Lung (tissue), 12 donors: ENCODE results near the gene EVC2. TPM values are rescaled to one million over a fixed set of nuclear protein-coding genes. Genes with fewer than 3 reads are reported as not detected.

Experiments
- ATAC-seq: fragments of 200-7000 bp; cut with Tn5 transposase; one replicate; pipeline ENCODE4 v1.9.1; 2020; ENCODE audit warnings: moderate number of reproducible peaks; ENCODE audit not compliant: insufficient read depth, low FRiP score
- DNase-seq, 3 donors: peaks; one replicate each; pipeline ENCODE4 v3.0.0-alpha.2; 2013 to 2017
- H3K27ac ChIP-seq, 2 donors: one replicate each; pipeline ENCODE4 v1.5.1; 2013; ENCODE audit warnings: mild to moderate bottlenecking in 2 of 2, moderate library complexity in 2 of 2, control low read depth in 1 of 2, inconsistent platforms in 1 of 2, low read depth in 1 of 2, low read length in 1 of 2
- H3K27me3 ChIP-seq, 3 donors: one replicate each; pipeline ENCODE4 v1.5.1; 2013; ENCODE audit warnings: low read length in 2 of 3; ENCODE audit not compliant: control insufficient read depth in 3 of 3, insufficient read depth in 3 of 3
- H3K36me3 ChIP-seq, 4 donors: one replicate each; pipeline ENCODE4 v1.5.1; 2013; ENCODE audit warnings: low read length in 4 of 4, mild to moderate bottlenecking in 1 of 4, moderate library complexity in 1 of 4; ENCODE audit not compliant: control insufficient read depth in 4 of 4, insufficient read depth in 4 of 4
- H3K4me1 ChIP-seq, 5 donors: one replicate each; pipeline ENCODE4 v1.5.1; 2013; ENCODE audit warnings: low read length in 5 of 5, mild to moderate bottlenecking in 2 of 5, moderate library complexity in 1 of 5; ENCODE audit not compliant: control insufficient read depth in 5 of 5, insufficient read depth in 5 of 5
- H3K4me3 ChIP-seq: one replicate; pipeline ENCODE4 v1.5.1; 2013; ENCODE audit warnings: mild to moderate bottlenecking, control low read depth, moderate library complexity
- H3K9ac ChIP-seq, 2 donors: one replicate each; pipeline ENCODE4 v1.5.1; 2013; ENCODE audit warnings: low read length in 2 of 2, control low read depth in 1 of 2; ENCODE audit not compliant: insufficient read depth in 1 of 2
- H3K9me3 ChIP-seq, 4 donors: one replicate each; pipeline ENCODE4 v1.5.1; 2013; ENCODE audit warnings: low read length in 3 of 4, mild to moderate bottlenecking in 1 of 4, moderate library complexity in 1 of 4; ENCODE audit not compliant: control insufficient read depth in 4 of 4, insufficient read depth in 3 of 4
- CTCF ChIP-seq: IDR thresholded peaks from 2 replicates; pipeline ENCODE4 v1.5.1; 2012; ENCODE audit warnings: mild to moderate bottlenecking; ENCODE audit errors: control extremely low read depth, extremely low read depth
- WGBS, 2 donors: extraction: QIAGEN DNeasy Blood & Tissue Kit; methylation state at CpG; one replicate each; pipeline ENCODE4 v1.1.7; 2013; 5-methylcytosine and 5-hydroxymethylcytosine counted together
- polyA plus RNA-seq, 2 donors: library from polyadenylated mRNA; stranded (reverse); fragments of 200-250 nt; gene quantifications; one replicate each; pipeline ENCODE4 v1.2.1, GENCODE V29; 2013
- total RNA-seq, 2 donors: library from RNA; depleted of rRNA in 1 of 2; stranded (reverse); fragments of >200 nt in 1 of 2; gene quantifications; one replicate each; pipeline ENCODE4 v1.2.1, GENCODE V29; 2014 to 2021
- donor health status: control.
- donor health status: control.
- donor health status: Bipolar disorder and iron deficiency.
- donor health status: healthy.
- donor health status: DM: yes; HTN: yes; CAD: no.

The EVC2 gene
- total and polyA plus RNA-seq, 4 donors = 1.5 to 11.9 (median 3.1) TPM

- Histone ChIP-seq H3K27me3 (no peaks in the 10 kb centered on the region), H3K27ac (no peak overlapping the region), H3K36me3 (peaks cover 0 to 22% (median 9%) of the 10 kb centered on the region in 4 donors), H3K9me3 (no peaks in the 10 kb centered on the region), H3K4me3 (no peak overlapping the region), H3K9ac (no peak overlapping the region), H3K4me1 (no peaks in the 10 kb centered on the region)
- DNase-seq = no peak
- TF ChIP-seq CTCF = no peak
- no peak for ATAC-seq
- WGBS, 2 donors = 89 to 96% methylated on average over 6 of the region's 6 CpGs
Measured at GRCh38 chr4:5651089-5651488, 57.3 kb downstream of the EVC2 start.

GRCh38 chr4:5650040-5650439 is 58.3 kb downstream of the EVC2 start:
- no peak for TF ChIP-seq CTCF
- no peaks in the 10 kb centered on the region for H3K9me3 ChIP-seq
- no peak overlapping the region for H3K27ac ChIP-seq
- no peak overlapping the region for H3K4me3 ChIP-seq
- no peak for ATAC-seq
- H3K4me1 ChIP-seq = no peaks in the 10 kb centered on the region
- no peaks in the 10 kb centered on the region for H3K27me3 ChIP-seq
- WGBS, 2 donors = 91 to 98% methylated on average over 3 of the region's 3 CpGs
- no peak overlapping the region for H3K9ac ChIP-seq
- H3K36me3 ChIP-seq = peaks cover 0 to 25% (median 9%) of the 10 kb centered on the region in 4 donors
- no peak for DNase-seq

DNA sequence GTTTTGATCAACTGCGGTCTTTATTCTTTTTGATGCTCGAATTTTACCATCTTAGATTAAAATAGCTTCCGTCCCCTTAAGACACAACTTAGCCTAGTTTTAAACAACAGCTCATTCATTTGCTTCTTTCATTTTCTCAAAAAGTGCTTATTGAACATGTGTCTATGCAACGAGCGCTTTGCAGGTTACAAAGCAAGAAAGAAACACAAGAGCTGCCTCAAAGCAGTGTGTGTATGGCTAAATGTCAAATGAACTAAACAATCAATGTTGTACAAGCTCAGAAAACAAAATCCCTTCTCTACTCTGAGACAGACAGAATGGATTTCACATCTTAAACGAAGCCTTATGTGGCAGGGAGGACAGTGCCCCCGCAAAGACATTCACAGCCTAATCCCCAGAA is 61.0 kb downstream of the EVC2 start:
- DNase-seq = no peak
- no peak for ATAC-seq
- H3K4me1 ChIP-seq = no peaks in the 10 kb centered on the region
- no peaks in the 10 kb centered on the region for H3K9me3 ChIP-seq
- no peak overlapping the region for H3K27ac ChIP-seq
- no peak for TF ChIP-seq CTCF
- H3K27me3 ChIP-seq = no peaks in the 10 kb centered on the region
- peaks cover 0 to 28% (median 4%) of the 10 kb centered on the region in 4 donors for H3K36me3 ChIP-seq
- WGBS, 2 donors = 89 to 92% methylated on average over 7 of the region's 7 CpGs
- H3K9ac ChIP-seq = no peak overlapping the region
- no peak overlapping the region for H3K4me3 ChIP-seq

DNA sequence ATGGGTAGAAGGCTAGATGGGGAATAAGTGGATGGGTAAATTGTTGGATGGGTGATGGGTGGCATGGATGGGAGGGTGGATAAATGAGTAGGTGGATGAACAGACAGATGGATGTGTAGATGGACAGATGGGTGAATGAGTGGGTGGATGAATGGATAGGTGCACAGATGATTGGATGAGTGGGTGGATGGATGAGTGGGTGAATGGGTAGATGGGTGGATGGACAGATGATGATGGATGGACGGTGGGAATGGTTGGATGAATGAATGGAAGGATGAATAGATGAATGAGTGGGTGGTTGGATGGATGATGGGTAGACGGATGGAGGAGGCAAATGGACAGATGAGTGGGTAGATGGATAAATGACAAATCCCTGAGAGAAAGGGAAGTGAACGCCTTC is 68.3 kb downstream of the EVC2 start:
- H3K27me3 ChIP-seq = no peaks in the 10 kb centered on the region
- peaks cover 0 to 21% (median 5%) of the 10 kb centered on the region in 4 donors for H3K36me3 ChIP-seq
- TF ChIP-seq CTCF = no peak
- H3K9ac ChIP-seq = no peak overlapping the region
- no peak for DNase-seq
- H3K9me3 ChIP-seq = peaks cover 0 to 2% (median 0%) of the 10 kb centered on the region in 4 donors
- WGBS, 2 donors = 80 to 85% methylated on average over 3 of the region's 3 CpGs
- H3K4me1 ChIP-seq = no peaks in the 10 kb centered on the region
- H3K4me3 ChIP-seq = no peak overlapping the region
- no peak for ATAC-seq
- no peak overlapping the region for H3K27ac ChIP-seq
